ENCODE results near the gene MYO16.

Gene MYO16

DNA sequence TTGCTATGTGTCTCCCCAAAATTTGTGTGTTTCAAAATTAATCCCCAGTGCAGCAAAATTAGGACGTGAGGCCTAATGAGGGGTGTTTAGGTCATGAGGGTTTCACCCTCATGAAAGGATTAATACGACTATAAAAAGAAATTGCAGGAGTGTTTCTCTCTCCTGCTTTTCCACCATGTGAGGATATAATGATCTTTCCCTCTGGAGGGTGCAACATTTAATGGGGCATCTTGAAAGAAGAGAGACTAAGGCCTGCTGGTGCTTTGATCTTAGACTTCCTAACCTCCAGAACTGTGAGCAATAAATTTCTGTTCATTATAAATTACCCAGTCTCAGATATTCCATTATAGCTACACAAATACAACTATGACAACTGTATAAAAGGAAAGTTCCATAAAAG is 183.2 kb downstream of the MYO16 start:
- no peak for DNase-seq

- no peak for DNase-seq
These were observed 184.3 kb downstream of the MYO16 start for GRCh38 chr13:108813587-108814170.

DNA sequence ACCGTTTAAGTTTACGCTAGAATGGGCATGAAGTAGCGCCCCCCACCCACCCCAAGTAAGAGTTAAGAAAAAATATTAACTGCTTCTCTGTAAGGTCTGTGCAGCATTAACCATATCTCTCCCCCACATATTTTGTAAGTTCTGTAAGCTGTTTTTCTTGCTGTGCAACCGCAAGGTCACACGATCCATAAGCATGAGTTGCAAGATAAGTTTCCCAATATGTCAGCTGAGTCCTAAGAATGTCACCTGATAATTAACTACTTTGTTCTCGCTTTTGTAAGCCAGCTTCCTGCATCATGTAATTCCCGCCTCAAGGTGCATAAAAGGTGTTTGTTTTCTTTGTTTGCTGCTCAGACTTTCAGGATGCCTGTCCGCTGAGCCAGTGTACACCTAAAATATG is 187.0 kb downstream of the MYO16 start:
- no peak for DNase-seq

- DNase-seq, result no peak
These were observed 198.2 kb downstream of the MYO16 start for GRCh38 chr13:108827646-108828045.

- no peak for DNase-seq
These were observed 198.8 kb downstream of the MYO16 start for GRCh38 chr13:108828086-108828815.

GRCh38 chr13:108830916-108831315 is 201.5 kb downstream of the MYO16 start:
- no peak for DNase-seq

GRCh38 chr13:108833531-108833930 is 204.1 kb downstream of the MYO16 start:
- no peak for DNase-seq

DNA sequence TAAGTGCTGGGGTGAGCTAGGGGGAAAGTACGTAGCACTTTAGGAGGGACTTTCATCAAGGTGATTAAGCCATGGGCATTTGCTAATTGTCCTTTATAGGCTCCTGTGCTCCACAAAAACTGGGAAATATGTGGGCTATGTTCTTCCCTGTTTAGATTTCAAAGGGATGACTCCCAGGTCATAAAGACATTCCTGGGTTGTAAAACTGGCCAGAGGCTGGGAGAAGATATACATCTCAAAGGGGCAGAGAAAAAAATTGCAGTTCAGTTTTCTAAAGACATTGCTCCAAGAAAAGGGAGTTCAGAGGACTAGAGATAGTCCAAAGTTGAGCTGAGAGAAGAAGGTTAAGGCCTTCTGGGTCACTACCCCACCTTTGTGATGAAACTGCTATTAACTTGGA is 204.8 kb downstream of the MYO16 start:
- DNase-seq, result no peak

- no peak for DNase-seq
These were observed 205.7 kb downstream of the MYO16 start for GRCh38 chr13:108835083-108835482.

DNA sequence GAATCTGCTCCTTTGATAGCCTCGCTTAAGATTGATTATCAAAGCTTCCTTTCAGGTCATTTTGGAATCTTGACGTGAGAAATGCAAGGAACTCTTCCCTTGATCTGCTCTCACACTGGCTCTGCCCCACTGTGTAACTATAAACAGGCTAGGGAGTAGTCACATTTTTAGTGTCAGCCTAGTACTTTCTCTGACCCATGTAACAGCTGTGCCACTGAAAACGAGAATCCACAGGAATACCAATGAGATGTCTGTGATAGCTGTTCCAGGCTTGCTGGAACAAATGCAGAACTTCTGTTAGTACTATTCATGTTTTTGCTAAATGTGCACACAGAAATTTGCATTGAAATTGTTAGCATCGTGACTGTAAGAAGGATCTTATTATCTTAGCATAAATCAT is 221.3 kb downstream of the MYO16 start:
- DNase-seq, result no peak

- DNase-seq, result no peak
These were observed 222.2 kb downstream of the MYO16 start for GRCh38 chr13:108851660-108852059.

GRCh38 chr13:108853031-108853430 is 223.6 kb downstream of the MYO16 start:
- DNase-seq, result no peak

DNA sequence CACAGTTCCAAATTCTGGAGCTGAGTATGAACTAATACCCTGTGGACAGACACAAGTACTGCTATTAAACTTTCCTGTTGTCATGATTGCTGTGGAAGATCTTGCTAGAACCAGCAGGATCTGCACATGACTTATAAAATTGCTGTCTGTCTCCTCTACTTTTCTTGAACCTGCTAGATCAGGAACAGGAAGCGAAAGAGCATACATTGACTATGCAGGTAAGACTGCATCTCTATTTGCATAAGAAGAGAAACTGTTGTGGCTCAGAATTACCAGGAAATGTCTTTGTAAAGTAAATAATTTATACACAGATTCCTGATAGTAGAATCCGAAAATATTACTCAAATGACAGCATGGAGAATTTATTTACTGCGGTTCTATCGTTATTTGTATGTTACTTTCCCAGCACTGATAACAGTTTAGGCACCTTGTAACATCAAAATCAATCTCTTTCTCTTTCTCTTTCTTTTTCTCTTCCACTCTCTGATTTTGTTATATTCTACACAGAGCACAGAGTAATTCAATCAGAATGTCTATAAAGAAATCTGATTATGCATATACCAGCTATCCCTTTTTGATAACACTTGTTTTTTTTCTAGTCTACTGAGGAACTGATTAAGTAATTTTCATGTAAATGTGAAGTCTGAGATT is 226.5 kb downstream of the MYO16 start:
- DNase-seq, result no peak

- no peak for DNase-seq
These were observed 229.3 kb downstream of the MYO16 start for GRCh38 chr13:108858676-108859075.

DNA sequence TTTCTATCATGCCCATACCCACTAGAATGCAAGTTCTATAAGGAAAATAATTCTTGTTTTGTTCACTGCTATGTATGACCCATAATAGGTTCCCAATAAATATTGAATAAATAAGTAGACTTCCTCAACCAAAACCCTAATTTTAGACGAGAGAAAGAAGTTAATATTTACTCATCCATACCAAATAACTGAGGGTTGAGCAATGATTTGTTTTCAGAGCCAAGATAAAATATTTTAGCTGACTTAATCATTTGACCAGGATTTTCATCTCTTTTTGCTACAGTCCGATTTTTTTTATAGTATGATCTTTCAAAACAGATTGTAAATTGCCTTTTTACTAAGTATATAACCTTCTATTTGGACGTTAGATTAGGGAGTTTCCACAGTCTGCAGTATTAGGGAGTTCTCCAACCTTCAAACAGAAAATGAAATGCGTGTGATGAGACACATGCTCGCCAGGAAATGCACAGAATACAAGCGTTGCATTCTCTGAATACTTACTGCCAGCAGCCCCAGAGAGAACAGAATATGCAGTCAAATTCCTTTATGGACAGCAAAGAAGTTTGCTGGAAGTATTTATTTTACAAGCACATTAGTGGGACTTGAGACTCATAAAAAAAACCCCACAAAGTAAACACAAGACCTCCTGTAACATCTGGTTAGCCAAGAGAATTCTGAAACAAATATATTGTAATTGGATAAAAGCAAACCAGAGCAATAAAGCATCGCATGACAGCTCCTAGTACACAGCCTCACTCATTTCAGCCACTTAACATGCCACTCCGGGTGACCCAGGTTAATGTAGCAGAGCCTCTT is 230.0 kb downstream of the MYO16 start:
- DNase-seq, result no peak

DNA sequence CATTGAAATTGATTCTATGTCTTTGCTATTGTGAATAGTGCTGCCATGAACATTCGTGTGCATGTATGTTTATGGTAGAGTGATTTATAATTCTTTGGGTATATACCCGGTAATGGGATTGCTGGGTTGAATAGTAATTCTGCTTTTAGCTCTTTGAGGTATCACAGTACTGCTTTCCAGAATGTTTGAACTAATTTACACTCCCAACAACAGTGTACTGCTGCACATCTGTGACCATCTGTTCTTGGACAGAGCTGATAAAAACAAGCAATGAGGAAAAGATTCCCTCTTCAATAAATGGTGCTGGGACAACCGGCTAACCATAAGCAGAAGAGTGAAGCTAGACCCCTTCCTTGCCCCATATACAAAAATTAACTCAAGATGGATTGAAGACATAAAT is 231.0 kb downstream of the MYO16 start:
- DNase-seq, result no peak

DNA sequence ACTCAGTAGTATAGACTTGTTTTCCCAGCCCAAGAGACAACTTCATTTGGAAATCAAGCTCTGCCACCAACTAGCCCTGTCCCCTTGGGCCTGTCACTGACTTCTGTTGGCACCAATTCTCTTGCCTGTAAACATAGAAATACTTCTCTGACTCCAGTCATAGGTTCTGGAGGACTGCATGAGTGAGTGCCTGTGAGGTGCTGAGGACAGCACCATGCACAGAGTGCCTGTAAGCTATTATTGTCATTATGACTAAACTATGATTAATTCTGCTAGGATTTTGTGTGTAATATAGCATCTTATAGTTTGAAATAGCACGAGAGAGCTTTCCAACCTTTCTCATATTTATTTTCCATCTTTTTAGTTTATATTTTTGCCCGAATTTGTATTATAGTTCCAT is 247.9 kb downstream of the MYO16 start:
- no peak for DNase-seq

GRCh38 chr13:108878732-108879131 is 249.3 kb downstream of the MYO16 start:
- no peak for DNase-seq

GRCh38 chr13:108889324-108889984 is 260.0 kb downstream of the MYO16 start:
- DNase-seq, result no peak

- DNase-seq, result no peak
These were observed 265.9 kb downstream of the MYO16 start for GRCh38 chr13:108895220-108895704.

DNA sequence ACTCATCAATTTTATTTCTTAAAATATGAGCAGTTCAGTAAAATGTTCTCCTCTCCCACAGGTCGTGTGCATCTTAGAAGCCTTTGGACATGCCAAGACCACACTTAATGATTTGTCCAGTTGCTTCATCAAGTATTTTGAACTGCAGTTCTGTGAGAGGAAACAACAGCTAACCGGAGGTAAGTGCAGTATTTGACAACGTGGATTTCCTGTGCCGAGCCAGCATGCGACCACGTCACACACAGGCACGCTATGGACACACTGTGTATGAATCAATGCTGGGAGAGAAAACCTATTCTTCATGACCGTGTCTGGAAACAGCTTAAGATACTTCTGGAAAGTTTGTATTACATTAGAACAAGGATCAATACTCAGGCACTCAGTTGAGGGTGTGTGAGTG is 268.5 kb downstream of the MYO16 start:
- DNase-seq, result no peak

- no peak for DNase-seq
These were observed 273.2 kb downstream of the MYO16 start for GRCh38 chr13:108902405-108903155.
